Effector memory CD8-positive, alpha-beta T cell (primary cell): ENCODE measurements around the gene TTC34.

Source experiments
- ATAC-seq: fragments of 150-1000 bp; cut with Tn5 transposase; replicated peaks from 2 replicates; pipeline ENCODE4 v1.10.0; 2021; ENCODE audit warnings: mild to moderate bottlenecking, moderate library complexity
- DNase-seq, 3 experiments: peaks; one replicate each; pipeline ENCODE4 v3.0.0; 2021
- H3K27ac Mint-ChIP-seq, 2 donors: one replicate each; pipeline ENCODE4 v1.8.0; 2022; ENCODE audit warnings: mild to moderate bottlenecking in 2 of 2, mixed read lengths in 2 of 2, moderate library complexity in 2 of 2
- H3K27me3 Mint-ChIP-seq, 2 donors: one replicate each; pipeline ENCODE4 v1.8.0; 2022; ENCODE audit warnings: mixed read lengths in 2 of 2
- H3K36me3 Mint-ChIP-seq: one replicate; pipeline ENCODE4 v1.8.0; 2022; ENCODE audit warnings: mild to moderate bottlenecking, moderate library complexity, mixed read lengths; ENCODE audit not compliant: insufficient read depth
- H3K4me1 Mint-ChIP-seq, 2 donors: one replicate each; pipeline ENCODE4 v1.8.0; 2022; ENCODE audit warnings: low read depth in 2 of 2, mixed read lengths in 2 of 2
- H3K4me3 Mint-ChIP-seq, 2 donors: one replicate each; pipeline ENCODE4 v1.8.0; 2022; ENCODE audit warnings: mild to moderate bottlenecking in 2 of 2, mixed read lengths in 2 of 2, moderate library complexity in 2 of 2
- H3K9me3 Mint-ChIP-seq, 2 donors: one replicate each; pipeline ENCODE4 v1.8.0; 2022; ENCODE audit warnings: mixed read lengths in 2 of 2

TTC34 gene

DNA sequence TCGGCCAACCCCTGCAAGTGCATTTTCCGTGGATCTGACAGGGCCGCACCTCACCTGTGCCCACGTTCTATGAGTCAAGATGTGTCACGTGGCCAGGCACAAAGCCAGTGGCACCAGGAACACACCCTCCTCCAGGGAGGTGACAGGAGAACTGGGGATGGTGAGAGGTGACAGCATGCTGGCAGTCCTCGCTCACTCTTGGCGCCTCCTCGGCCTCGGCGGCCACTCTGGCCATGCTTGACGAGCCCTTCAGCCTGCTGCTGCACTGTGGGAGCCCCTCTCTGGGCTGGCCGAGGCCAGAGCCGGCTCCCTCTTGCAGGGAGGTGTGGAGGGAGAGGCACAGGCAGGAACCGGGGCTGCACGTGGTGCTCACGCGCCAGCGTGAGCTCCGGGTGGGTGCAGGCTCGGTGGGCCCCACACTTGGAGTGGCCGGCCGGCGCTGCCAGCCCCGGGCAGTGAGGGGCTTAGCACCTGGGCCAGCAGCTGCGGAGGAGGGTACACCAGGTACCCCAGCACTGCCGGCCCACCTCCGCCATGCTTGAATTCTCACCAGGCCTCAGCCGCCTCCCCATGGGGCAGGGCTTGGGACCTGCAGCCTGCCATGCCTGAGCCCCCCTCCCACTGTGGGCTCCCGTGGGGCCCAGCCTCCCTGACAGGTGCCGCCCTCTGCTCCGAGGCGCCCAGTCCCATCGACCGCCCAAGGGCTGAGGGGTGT is 11.6 kb upstream of the TTC34 start:
- Mint-ChIP-seq H3K36me3 (no peaks in the 10 kb centered on the region), H3K27me3 (peaks cover 4 to 38% of the 10 kb centered on the region in 2 donors), H3K4me1 (no peaks in the 10 kb centered on the region), H3K4me3 (no peak overlapping the region), H3K27ac (no peak overlapping the region), H3K9me3 (no peaks in the 10 kb centered on the region)
- no peak for ATAC-seq
- no peak for DNase-seq

DNA sequence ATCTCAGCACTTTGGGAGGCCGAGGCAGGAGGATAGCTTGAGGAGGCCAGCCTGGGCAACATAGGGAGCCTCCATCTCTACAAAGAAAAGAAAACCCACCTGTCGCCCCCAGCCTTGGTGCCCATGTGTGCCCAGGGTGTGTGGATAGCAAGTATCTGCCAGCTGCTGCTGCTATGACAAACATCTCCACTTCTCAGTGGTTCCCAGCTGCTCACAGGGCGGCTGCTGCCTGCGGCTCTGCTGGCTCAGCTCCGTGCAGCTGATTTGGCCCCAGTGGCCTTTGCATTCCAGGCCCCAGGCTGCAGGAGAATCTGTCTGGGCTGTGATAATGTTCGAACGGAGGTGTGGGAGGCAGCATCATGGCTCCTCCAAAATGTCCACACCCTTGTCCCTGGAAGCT is 10.6 kb upstream of the TTC34 start:
- Mint-ChIP-seq H3K36me3 (no peaks in the 10 kb centered on the region), H3K9me3 (no peaks in the 10 kb centered on the region), H3K27me3 (peaks cover under 1 to 46% of the 10 kb centered on the region in 2 donors), H3K4me3 (no peak overlapping the region), H3K4me1 (no peaks in the 10 kb centered on the region), H3K27ac (no peak overlapping the region)
- no peak for ATAC-seq
- DNase-seq, result no peak

DNA sequence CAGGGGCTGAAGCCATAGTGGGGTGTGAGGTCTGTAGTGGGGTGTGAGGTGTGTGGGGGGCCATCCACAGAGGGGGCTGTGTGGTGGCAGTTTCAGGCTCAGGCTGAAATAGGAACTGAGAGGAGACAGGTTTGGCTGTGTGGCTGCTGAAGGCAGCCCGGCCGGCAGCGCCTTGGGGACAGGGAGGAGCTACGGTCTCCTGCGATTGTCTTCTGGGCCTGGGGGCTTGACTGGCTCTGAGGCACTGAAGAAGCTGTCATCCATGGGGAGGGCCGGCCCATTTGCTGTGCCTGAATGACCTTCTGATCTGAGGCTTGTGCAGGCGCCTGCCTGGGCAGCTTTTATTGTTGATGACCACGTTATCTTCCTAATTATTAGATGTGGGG is 10.0 kb upstream of the TTC34 start:
- DNase-seq, result no peak
- Mint-ChIP-seq H3K4me3 (no peak overlapping the region), H3K27ac (no peak overlapping the region)

DNA sequence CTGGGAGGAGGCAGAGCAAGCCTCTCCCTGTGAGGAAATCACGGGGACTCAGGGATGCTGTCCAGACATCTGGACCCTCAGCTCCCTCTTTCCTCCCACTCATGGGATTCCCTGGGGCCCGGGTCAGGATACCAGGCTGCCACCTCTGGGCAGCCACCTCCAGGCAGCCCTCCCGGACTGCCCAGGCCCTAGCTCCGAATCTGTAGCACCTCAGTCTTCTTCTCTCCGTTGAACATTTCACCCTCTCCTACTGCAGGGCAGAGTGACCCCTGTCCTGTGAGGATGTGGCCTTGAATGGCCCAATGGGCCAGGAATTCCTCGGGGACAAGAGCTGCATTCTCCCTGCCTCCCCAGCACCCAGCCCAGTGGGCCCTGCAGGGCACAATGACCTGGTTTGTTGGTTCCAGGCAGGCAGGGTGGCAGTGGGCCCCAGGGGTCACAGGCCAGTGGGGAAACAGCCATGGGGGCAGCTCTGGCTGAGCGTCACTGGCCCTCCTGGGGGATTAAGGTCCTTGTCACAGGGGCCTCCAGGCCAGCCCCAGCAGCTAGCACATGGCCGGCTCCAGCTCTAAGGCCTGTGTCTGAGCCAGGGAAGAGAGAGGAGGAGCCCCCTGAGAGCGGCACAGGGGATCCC is 9.5 kb upstream of the TTC34 start:
- Mint-ChIP-seq H3K27ac (no peak overlapping the region), H3K4me1 (peaks cover 0 to 1% of the 10 kb centered on the region in 2 donors), H3K4me3 (no peak overlapping the region), H3K27me3 (peaks cover 11 to 51% of the 10 kb centered on the region in 2 donors), H3K36me3 (no peaks in the 10 kb centered on the region), H3K9me3 (no peaks in the 10 kb centered on the region)
- no peak for DNase-seq
- ATAC-seq, result no peak

More for the DNA sequence above, 10.0 kb upstream of the TTC34 start:
- ATAC-seq, result no peak
- H3K4me1 Mint-ChIP-seq, result no peaks in the 10 kb centered on the region
- no peaks in the 10 kb centered on the region for H3K9me3 Mint-ChIP-seq
- peaks cover 6 to 49% of the 10 kb centered on the region in 2 donors for H3K27me3 Mint-ChIP-seq
- no peaks in the 10 kb centered on the region for H3K36me3 Mint-ChIP-seq

DNA sequence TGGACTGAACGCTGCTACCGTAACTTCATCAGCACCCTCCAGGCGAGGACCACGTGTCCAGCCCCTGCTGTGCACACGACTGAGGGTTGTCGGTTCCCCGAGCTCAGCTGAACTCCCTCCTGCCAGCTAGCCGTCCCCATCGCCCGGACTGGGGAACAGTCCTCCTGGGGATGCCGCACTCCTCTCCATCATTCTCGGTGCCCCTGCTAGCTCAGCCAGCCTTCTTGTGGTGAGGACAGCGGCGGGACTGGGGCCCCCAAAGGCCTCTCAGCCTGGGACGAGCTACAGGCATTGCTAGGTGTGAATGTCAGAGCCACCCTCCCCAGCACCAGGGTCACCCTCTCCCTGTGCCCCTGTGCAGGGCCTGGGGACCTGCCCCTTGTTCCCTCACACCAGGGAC is 8.8 kb upstream of the TTC34 start:
- Mint-ChIP-seq H3K9me3 (no peaks in the 10 kb centered on the region), H3K36me3 (no peaks in the 10 kb centered on the region), H3K4me3 (no peak overlapping the region), H3K27me3 (peaks cover 13 to 57% of the 10 kb centered on the region in 2 donors), H3K27ac (no peak overlapping the region), H3K4me1 (peaks cover 0 to 2% of the 10 kb centered on the region in 2 donors)
- DNase-seq (no peak), ATAC-seq (no peak)

DNA sequence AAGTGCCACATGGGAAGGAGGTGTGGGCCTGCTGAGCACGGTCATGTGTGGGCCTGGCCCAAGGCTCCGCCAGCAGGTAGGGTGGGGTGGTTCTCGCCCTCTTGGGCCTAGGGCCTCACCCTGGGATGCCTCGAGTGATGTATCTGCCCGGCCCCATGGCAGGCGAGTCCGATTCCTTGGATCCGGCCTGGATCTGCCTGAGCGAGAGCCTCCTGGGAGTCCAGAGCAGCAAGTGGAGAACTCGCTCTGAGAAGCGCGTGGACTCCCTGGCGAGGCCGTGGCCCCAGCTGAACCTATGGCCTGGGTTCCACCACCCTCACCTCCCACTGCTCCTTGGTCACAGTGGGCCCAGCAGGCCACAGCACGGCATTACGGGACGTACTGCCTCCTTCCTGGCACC is 8.2 kb upstream of the TTC34 start:
- Mint-ChIP-seq H3K36me3 (no peaks in the 10 kb centered on the region), H3K4me3 (no peak overlapping the region), H3K27ac (no peak overlapping the region), H3K9me3 (no peaks in the 10 kb centered on the region), H3K4me1 (peaks cover 0 to 2% of the 10 kb centered on the region in 2 donors), H3K27me3 (peaks cover 13 to 57% of the 10 kb centered on the region in 2 donors)
- ATAC-seq (no peak), DNase-seq (no peak)

DNA sequence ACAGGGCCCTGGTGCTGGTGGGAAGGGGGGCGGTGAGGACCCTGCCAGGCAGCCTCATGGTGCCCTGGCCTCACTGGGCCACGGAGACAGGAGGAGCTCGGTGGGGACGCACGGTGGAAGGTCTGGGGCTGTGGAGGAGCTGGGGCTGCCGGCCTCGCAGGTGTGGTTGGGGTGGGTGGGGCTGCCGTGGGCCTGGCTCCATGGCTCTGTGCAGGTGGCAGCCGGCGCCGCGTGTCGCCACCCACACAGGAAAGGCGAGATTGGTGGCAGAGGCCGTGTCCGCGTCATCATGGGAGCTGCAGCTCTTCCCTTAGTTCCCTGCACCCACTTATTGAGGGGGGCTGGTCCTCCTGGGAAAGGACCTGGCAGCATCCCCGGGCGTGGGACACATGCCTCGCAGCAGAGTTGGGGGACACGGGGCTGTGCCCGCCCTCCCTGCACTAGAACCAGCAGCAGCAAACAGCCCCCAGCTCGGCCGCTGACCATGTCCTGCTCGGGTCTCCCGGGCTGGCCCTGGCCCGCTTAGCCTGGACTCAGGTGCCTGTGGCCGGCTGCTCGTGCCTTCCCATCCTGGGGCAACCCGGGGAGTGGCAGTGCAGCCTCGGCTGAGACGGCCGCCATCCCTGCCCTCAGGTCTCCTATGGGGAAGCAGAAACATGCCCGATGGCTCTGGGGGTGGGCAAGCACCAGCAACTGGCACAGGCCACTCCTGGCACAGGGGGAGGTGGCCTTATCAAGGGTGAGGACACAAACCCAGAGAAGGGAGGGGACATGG is 7.5 kb upstream of the TTC34 start:
- ATAC-seq (no peak), DNase-seq (no peak)
- no peaks in the 10 kb centered on the region for H3K9me3 Mint-ChIP-seq
- H3K27ac Mint-ChIP-seq, result no peak overlapping the region
- peaks cover 0 to 2% of the 10 kb centered on the region in 2 donors for H3K4me1 Mint-ChIP-seq
- H3K4me3 Mint-ChIP-seq, result no peak overlapping the region
- H3K27me3 Mint-ChIP-seq, result peaks cover 13 to 57% of the 10 kb centered on the region in 2 donors
- no peaks in the 10 kb centered on the region for H3K36me3 Mint-ChIP-seq

DNA sequence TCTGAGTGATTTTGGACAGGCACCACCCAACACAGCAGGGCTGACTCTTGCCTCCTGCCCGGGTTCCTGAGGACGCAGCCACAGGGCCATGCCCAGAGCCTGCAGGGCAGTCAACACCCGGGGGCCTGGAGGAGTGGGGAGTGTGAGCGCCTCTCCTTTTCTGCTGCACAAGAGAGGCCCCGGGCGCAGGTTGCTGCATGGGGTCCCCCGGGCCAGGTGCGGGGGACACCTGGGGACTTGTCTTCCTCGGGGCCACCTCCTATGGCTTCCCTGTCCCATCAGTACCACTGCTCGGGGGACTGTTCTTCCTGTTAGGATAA is 6.9 kb upstream of the TTC34 start:
- peaks cover 13 to 57% of the 10 kb centered on the region in 2 donors for H3K27me3 Mint-ChIP-seq
- DNase-seq (no peak), ATAC-seq (no peak)
- H3K27ac Mint-ChIP-seq, result no peak overlapping the region
- H3K4me3 Mint-ChIP-seq, result no peak overlapping the region
- H3K36me3 Mint-ChIP-seq, result no peaks in the 10 kb centered on the region
- H3K9me3 Mint-ChIP-seq, result no peaks in the 10 kb centered on the region
- H3K4me1 Mint-ChIP-seq, result peaks cover 0 to 2% of the 10 kb centered on the region in 2 donors

DNA sequence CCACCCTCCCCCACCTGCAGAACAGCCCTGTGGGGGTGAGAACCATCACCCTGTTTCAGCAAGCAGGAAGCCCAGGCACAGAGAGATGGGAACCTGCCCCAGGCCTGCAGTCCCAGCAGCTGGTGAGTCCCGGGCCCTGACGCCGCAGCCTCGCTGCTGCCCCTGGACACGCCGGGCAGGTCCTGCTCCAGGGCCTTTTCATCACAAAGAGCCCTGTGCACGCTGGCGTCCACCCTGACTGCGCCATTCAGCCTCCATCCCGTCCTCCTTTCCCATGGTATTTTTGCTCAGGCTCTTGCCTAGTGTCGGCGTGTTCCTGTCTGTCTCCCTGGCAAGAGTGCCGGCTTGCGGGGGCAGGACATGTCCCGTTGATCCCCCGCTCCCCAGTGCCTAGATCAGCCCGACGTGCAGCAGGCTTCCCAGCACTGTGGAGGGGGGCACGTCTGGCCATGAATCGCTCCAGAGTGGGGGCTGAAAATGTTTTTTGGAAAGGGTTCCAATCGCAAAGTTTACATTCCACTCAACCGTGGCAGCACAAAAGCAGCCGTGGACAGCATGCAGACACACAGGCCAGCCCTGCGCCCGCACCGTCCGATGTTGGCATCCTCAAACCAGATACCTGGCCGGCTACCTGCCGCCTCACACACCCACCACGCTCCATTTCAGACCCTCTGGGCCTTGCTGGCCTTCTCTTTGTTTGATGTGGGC is 6.3 kb upstream of the TTC34 start:
- DNase-seq (no peak), ATAC-seq (no peak)
- Mint-ChIP-seq H3K4me1 (peaks cover 0 to 2% of the 10 kb centered on the region in 2 donors), H3K36me3 (no peaks in the 10 kb centered on the region), H3K4me3 (no peak overlapping the region), H3K9me3 (no peaks in the 10 kb centered on the region), H3K27ac (no peak overlapping the region), H3K27me3 (peaks cover 13 to 56% of the 10 kb centered on the region in 2 donors)

DNA sequence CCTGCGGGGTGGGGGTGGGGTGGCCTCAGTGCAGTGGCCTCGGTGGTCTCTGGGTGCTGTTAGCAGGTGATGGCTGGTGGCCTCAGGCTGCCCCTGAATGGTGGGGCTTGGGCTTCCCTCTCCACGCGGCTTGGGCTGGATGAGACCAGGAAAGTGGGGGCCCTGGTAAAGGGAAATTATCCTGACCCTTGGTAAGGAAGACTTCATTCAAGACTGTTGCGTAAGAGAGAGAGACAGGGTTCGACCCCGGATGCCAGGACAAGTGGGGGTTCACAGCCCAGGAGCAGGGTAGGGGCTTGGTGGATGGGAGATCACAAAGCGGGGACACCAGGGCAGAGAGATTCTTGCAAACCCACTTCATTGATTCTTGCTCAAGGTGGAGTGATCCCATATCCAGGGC is 5.5 kb upstream of the TTC34 start:
- peaks cover 13 to 48% of the 10 kb centered on the region in 2 donors for H3K27me3 Mint-ChIP-seq
- no peaks in the 10 kb centered on the region for H3K36me3 Mint-ChIP-seq
- no peak overlapping the region for H3K27ac Mint-ChIP-seq
- no peak for ATAC-seq
- DNase-seq, result no peak
- H3K4me3 Mint-ChIP-seq, result no peak overlapping the region
- H3K9me3 Mint-ChIP-seq, result no peaks in the 10 kb centered on the region
- peaks cover 0 to 2% of the 10 kb centered on the region in 2 donors for H3K4me1 Mint-ChIP-seq

DNA sequence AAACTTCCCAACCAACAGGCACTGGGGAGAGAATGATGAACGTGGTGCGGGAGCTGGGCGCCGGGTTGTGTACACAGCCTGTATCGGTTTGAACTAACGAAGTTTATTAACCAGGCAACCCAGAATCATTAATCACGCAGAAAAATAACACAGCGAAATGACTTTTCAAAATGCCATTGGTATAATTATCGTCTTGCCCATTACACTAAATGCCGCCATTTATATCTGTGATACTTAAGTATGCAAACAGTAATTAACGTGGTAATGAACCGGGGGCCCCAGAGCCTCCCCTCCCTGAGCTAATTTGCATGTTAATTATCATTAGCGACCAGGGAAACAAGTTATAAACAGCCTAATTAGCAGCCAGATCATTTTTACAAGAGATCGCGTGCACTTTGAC is 5.1 kb upstream of the TTC34 start:
- Mint-ChIP-seq H3K4me3 (no peak overlapping the region), H3K4me1 (peaks cover 0 to 3% of the 10 kb centered on the region in 2 donors), H3K9me3 (no peaks in the 10 kb centered on the region), H3K27me3 (peaks cover 13 to 49% of the 10 kb centered on the region in 2 donors), H3K36me3 (no peaks in the 10 kb centered on the region), H3K27ac (no peak overlapping the region)
- ATAC-seq, result no peak
- DNase-seq, result no peak

DNA sequence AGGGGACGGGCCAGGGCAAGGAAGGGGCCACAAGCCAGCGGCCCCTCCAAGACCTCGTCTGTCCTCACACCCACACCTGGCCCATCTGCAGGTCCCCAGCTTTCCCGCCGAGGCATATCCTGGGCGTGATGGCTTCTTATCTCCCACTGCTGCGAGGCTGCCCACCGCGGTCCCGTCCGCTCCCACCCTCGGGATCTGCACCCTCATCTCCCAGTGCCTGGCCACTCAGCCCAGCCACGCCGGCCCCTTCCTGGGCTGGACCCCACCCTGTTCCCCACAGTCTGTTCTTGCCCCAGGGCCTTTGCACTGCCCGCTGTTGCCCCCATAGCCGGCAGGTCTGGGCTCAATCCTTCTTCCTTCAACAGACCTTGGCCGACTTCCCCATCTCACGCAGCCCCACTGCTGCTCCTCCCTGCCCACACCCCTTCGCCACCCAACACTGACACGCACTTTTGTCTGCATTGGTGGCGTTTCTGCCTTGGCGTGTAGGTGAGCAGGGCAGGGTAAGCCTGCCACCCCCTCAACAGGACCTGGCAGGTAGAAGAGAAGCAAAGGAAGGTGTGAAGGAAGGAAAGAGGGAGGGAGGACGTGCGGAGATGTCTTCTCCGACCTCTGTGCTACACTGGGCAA is 4.4 kb upstream of the TTC34 start:
- no peak overlapping the region for H3K27ac Mint-ChIP-seq
- H3K36me3 Mint-ChIP-seq, result no peaks in the 10 kb centered on the region
- ATAC-seq (no peak), DNase-seq (no peak)
- H3K4me1 Mint-ChIP-seq, result peaks cover 0 to 5% of the 10 kb centered on the region in 2 donors
- H3K9me3 Mint-ChIP-seq, result no peaks in the 10 kb centered on the region
- H3K4me3 Mint-ChIP-seq, result no peak overlapping the region
- peaks cover 13 to 49% of the 10 kb centered on the region in 2 donors for H3K27me3 Mint-ChIP-seq
